PFSK-1 (cell line): ENCODE results near the gene DNAH7.

Experiments
- FOXP2 ChIP-seq: optimal IDR thresholded peaks from 2 replicates; pipeline ENCODE3; 2011; ENCODE audit warnings: borderline replicate concordance, control low read depth, inconsistent platforms; ENCODE audit not compliant: insufficient read depth; ENCODE audit errors: extremely low read length, extremely low read depth
- POLR2AphosphoS5 ChIP-seq: IDR thresholded peaks from 2 replicates; pipeline ENCODE4 v1.6.1; 2012; ENCODE audit warnings: low read depth, mild to moderate bottlenecking, control low read depth, low read length, moderate library complexity
- REST ChIP-seq, 2 experiments: IDR thresholded peaks; 2 replicates each; pipeline versions ENCODE4 v1.6.1 to v1.8.0; 2011 to 2012; ENCODE audit warnings: low read depth in 2 of 2, low read length in 2 of 2, control low read depth in 1 of 2, inconsistent platforms in 1 of 2, mild to moderate bottlenecking in 1 of 2, moderate library complexity in 1 of 2; ENCODE audit not compliant: insufficient read depth in 1 of 2
- SIN3A ChIP-seq: IDR thresholded peaks from 2 replicates; pipeline ENCODE4 v1.6.1; 2012; ENCODE audit warnings: mild to moderate bottlenecking, low read length, moderate library complexity, borderline replicate concordance; ENCODE audit not compliant: insufficient read depth
- TAF1 ChIP-seq: IDR thresholded peaks from 2 replicates; pipeline ENCODE4 v1.6.1; 2012; ENCODE audit warnings: low read length, control low read depth, borderline replicate concordance; ENCODE audit not compliant: insufficient read depth

- TF ChIP-seq REST (IDR thresholded peaks at IDR 0.05; ENCODE audit: insufficient read depth in 1 of 2, low read depth in 2 of 2, low read length in 2 of 2) = no peak
- TF ChIP-seq POLR2AphosphoS5 = no peak
- TF ChIP-seq SIN3A = no peak
- TF ChIP-seq FOXP2 = no peak
- TF ChIP-seq TAF1 = no peak
Measured at GRCh38 chr2:195769975-195770374, 298.7 kb downstream of the DNAH7 start.
